ENCODE measurements around the gene CRYBA2. TPM values are rescaled to one million over a fixed set of nuclear protein-coding genes. Genes with fewer than 3 reads are reported as not detected.

Gene CRYBA2
- total and polyA plus RNA-seq, 2 of the 8 experiments (the other 6 are each of a cell fraction or from before 2014, with no cell fraction given) = not detected

DNA sequence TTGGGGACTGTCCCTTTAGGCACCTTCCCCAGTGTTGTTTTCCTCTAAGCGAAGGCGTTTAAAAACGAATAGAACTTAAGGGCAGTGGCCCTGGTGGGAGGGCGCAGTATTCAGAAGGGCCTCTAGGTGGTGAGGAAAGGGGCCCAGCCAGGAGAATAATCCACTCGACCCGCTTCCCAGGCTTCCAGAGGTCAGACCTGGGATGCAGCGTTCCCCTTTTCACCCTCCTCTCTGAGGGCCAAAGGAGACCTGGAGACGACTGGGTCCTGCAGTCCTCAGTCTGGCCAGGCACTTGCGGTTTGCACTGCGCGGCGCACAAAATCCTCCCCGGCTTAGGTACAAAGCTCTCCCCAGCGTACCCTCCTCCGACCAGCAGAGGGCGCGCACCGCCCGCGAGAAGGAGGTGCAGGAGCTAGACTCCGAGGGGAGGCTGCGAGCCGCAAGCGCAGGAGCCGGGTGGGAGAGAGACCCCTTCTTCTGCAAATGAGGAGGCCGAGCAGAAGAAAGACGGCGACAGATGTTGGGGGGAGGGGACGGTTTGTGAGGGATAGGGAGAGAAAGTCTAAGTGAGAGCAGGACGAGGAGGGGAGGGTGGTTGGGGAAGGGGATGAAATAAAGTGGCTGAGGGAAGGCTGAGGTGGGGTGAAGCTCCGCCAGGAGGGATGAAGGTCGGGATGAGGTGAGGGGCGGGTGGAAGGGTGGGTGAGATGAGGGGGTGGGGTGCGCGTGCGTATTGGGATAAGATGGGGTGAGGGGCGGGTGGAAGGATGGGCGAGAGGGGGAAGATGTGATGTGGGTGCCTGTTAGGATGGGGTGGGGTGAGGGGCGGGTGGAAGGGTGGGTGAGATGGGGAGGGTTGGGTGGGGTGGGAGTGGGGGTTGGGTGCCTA lies 13.1 kb downstream of the CRYBA2 start:
- Histone ChIP-seq H3K4me3 (ENCODE audit: extremely low read depth in 1 of 4, insufficient read depth in 2 of 4, low read depth in 3 of 4, low read length in 4 of 4) (peak overlapping the region in 2 of 4 experiments; percentile 12 to 48; a peak in 4 of 8 replicates), H3K56ac (replicated peaks; ENCODE audit: insufficient read length, low read depth, low read length) (no peak overlapping the region), H2BK12ac (ENCODE audit: low read depth, low read length) (no peak overlapping the region), H3K9me3 (ENCODE audit: insufficient read depth in 2 of 2, low read depth in 1 of 2, low read length in 1 of 2) (no peaks in the 10 kb centered on the region), H3K23ac (ENCODE audit: insufficient read length) (no peak overlapping the region), H2AFZ (ENCODE audit: low read length) (no peak overlapping the region), H2AK5ac (ENCODE audit: low read depth, low read length) (no peak overlapping the region), H2BK120ac (replicated peaks; ENCODE audit: low read depth, low read length) (no peak overlapping the region), H3K79me2 (ENCODE audit: control insufficient read depth in 1 of 2, insufficient read depth in 2 of 2, low read length in 2 of 2) (no peaks in the 10 kb centered on the region), H4K91ac (replicated peaks; ENCODE audit: insufficient read length, low read length) (no peak overlapping the region), H3K4ac (replicated peaks; ENCODE audit: insufficient read length, low read depth, low read length) (no peak overlapping the region), H3K79me1 (ENCODE audit: low read depth, low read length) (no peaks in the 10 kb centered on the region), H3K14ac (ENCODE audit: insufficient read length) (no peak overlapping the region), H3K27me3 (replicated peaks in 1 of 4; ENCODE audit: control insufficient read depth in 3 of 4, extremely low read depth in 1 of 4, insufficient read depth in 3 of 4, low read length in 3 of 4) (peaks cover 54 to 95% (median 79%) of the 10 kb centered on the region in 4 experiments), H4K8ac (ENCODE audit: extremely low read depth, insufficient read depth, low read length) (no peak overlapping the region), H3K9ac (replicated peaks in 1 of 4; ENCODE audit: extremely low read depth in 1 of 4, low read depth in 3 of 4, low read length in 3 of 4) (no peak overlapping the region), H3K27ac (ENCODE audit: low read depth, low read length) (no peak overlapping the region), H2BK5ac (ENCODE audit: low read depth, low read length) (no peak overlapping the region), H2BK15ac (ENCODE audit: low read length) (no peak overlapping the region), H3K23me2 (ENCODE audit: low read depth, low read length) (peaks cover 6% of the 10 kb centered on the region; the same call in 1 of the 2 replicates), H3K4me1 (replicated peaks in 1 of 4; ENCODE audit: control insufficient read depth in 3 of 4, insufficient read depth in 4 of 4, low read length in 3 of 4) (peaks cover 0 to 25% (median 19%) of the 10 kb centered on the region in 4 experiments; a peak in 6 of 7 replicates), H3K36me3 (ENCODE audit: control insufficient read depth in 2 of 4, insufficient read depth in 4 of 4, low read length in 3 of 4) (peaks cover 0 to 7% (median 0%) of the 10 kb centered on the region in 4 experiments; a peak in 1 of 8 replicates), H4K5ac (ENCODE audit: insufficient read length, low read depth, low read length) (no peak overlapping the region), H4K20me1 (replicated peaks in 1 of 2; ENCODE audit: control insufficient read depth in 1 of 2, insufficient read depth in 2 of 2, low read length in 2 of 2) (peaks cover 6 to 21% of the 10 kb centered on the region in 2 experiments), H3K18ac (ENCODE audit: extremely low read depth, low read length) (no peak overlapping the region; the same call in 1 of the 2 replicates), H2BK20ac (ENCODE audit: low read length) (no peak overlapping the region), H3K4me2 (ENCODE audit: insufficient read depth in 1 of 2, low read depth in 2 of 2, low read length in 2 of 2) (peak overlapping the region; percentile 11 to 63)
- no peak for FAIRE-seq
- peak in 1 of 2 experiments; percentile 97 for DNase-seq (ENCODE audit: low read depth in 1 of 2, low spot score in 2 of 2)
- 4% methylated on average over 22 of the region's 39 CpGs; no CpG with 5 or more reads in 1 of the 2 experiments for WGBS, 2 experiments (ENCODE audit: extremely low coverage in 1 of 2, insufficient coverage in 1 of 2, insufficient read length in 1 of 2, insufficient replicate concordance in 2 of 2, low coverage in 1 of 2, low lambda C conversion rate in 2 of 2, missing lambda C conversion rate in 1 of 2)
- ChIA-PET CTCF (ENCODE audit: partially characterized antibody) (interaction anchor here (0.6 to 13.0 kb wide), 48 partner anchors 10 to 319 kb away, joined by 3 to 284 read pairs (median 6); partner anchors contain the start of genes CFAP65, CRYBA2, WNT10A and WNT6), POLR2A (ENCODE audit: partially characterized antibody) (interaction anchor here (1.0 to 3.1 kb wide), 6 partner anchors 15 to 119 kb away, joined by 3 to 9 read pairs (median 6); partner anchors contain the start of gene CDK5R2)
- no peak for TF ChIP-seq TEAD4 (IDR thresholded peaks at IDR 0.05; ENCODE audit: low read depth, low read length)
- TF ChIP-seq HDAC2 (IDR thresholded peaks at IDR 0.05; ENCODE audit: borderline replicate concordance in 1 of 2, low read depth in 2 of 2, low read length in 2 of 2) = 0 out of 4 replicates have a peak, but pooled peaks of 1 of the 2 experiments have one; percentile 35
- TF ChIP-seq, protein P1, sequence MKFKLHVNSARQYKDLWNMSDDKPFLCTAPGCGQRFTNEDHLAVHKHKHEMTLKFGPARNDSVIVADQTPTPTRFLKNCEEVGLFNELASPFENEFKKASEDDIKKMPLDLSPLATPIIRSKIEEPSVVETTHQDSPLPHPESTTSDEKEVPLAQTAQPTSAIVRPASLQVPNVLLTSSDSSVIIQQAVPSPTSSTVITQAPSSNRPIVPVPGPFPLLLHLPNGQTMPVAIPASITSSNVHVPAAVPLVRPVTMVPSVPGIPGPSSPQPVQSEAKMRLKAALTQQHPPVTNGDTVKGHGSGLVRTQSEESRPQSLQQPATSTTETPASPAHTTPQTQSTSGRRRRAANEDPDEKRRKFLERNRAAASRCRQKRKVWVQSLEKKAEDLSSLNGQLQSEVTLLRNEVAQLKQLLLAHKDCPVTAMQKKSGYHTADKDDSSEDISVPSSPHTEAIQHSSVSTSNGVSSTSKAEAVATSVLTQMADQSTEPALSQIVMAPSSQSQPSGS (IDR thresholded peaks at IDR 0.05; ENCODE audit: low read length) = 0 out of 2 replicates have a peak, but pooled peaks have one; percentile 25
- no peak for TF ChIP-seq CBX5 (IDR thresholded peaks at IDR 0.05; ENCODE audit: low read depth, low read length)
- no peak for TF ChIP-seq EGR1 (IDR thresholded peaks at IDR 0.05; ENCODE audit: borderline replicate concordance, low read depth, low read length)
- TF ChIP-seq, protein P2, sequence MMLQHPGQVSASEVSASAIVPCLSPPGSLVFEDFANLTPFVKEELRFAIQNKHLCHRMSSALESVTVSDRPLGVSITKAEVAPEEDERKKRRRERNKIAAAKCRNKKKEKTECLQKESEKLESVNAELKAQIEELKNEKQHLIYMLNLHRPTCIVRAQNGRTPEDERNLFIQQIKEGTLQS (IDR thresholded peaks at IDR 0.05; ENCODE audit: insufficient read depth, low read depth, low read length) = no peak
- TF ChIP-seq FOSL1 (IDR thresholded peaks at IDR 0.05; ENCODE audit: insufficient read depth, low read depth, low read length) = no peak
